Keratinocyte (primary cell): ENCODE results near the gene SERPINE2. TPM values are rescaled to one million over a fixed set of nuclear protein-coding genes. Genes with fewer than 3 reads are reported as not detected.

Experiments used
- DNase-seq: peaks from one replicate; pipeline ENCODE4 v3.0.0-alpha.2; 2011; ENCODE audit warnings: low read depth, missing footprints, low spot score
- FAIRE-seq: peaks from 2 replicates; lab custom pipeline; 2011; peaks lifted over from hg19 to GRCh38; lab: Jason Lieb, UNC
- H2AFZ ChIP-seq: 2 replicates; pipeline ENCODE4 v1.6.0; 2012; ENCODE audit warnings: low read length, control low read depth, inconsistent platforms; ENCODE audit not compliant: control insufficient read depth
- H3K27ac ChIP-seq: 2 replicates; pipeline ENCODE4 v1.5.1; 2011; ENCODE audit warnings: low read length; ENCODE audit not compliant: control insufficient read depth, insufficient read depth
- H3K27me3 ChIP-seq: 3 replicates; pipeline ENCODE4 v1.6.0; 2011; ENCODE audit warnings: low read length; ENCODE audit not compliant: control insufficient read depth, insufficient read depth; ENCODE audit errors: extremely low read depth
- H3K36me3 ChIP-seq, 2 experiments: 2 replicates in 1 of 2; 3 replicates in 1 of 2; pipeline ENCODE4 v1.5.1; 2011; ENCODE audit warnings: low read length in 2 of 2, mild to moderate bottlenecking in 1 of 2; ENCODE audit not compliant: control insufficient read depth in 2 of 2, insufficient read depth in 2 of 2; ENCODE audit errors: extremely low read depth in 1 of 2
- H3K4me1 ChIP-seq: 3 replicates; pipeline ENCODE4 v1.5.1; 2011; ENCODE audit warnings: low read length; ENCODE audit not compliant: control insufficient read depth, insufficient read depth; ENCODE audit errors: extremely low read depth
- H3K4me2 ChIP-seq: 3 replicates; pipeline ENCODE4 v1.6.0; 2011; ENCODE audit warnings: low read depth, low read length; ENCODE audit not compliant: control insufficient read depth, insufficient read depth; ENCODE audit errors: extremely low read depth
- H3K4me3 ChIP-seq, 3 experiments: fragments of 200-600 bp in 1 of 3; sonication (generic) in 1 of 3; 2 replicates in 2 of 3; 3 replicates in 1 of 3; pipeline ENCODE4 v1.5.1; 2011 to 2016; ENCODE audit warnings: low read length in 3 of 3, mild to moderate bottlenecking in 3 of 3, control low read depth in 2 of 3, inconsistent platforms in 1 of 3, low read depth in 1 of 3, mixed read lengths in 1 of 3, mixed run types in 1 of 3, moderate library complexity in 1 of 3; ENCODE audit not compliant: control insufficient read depth in 2 of 3, insufficient read depth in 2 of 3; ENCODE audit errors: extremely low read depth in 1 of 3
- H3K79me2 ChIP-seq: 2 replicates; pipeline ENCODE4 v1.6.0; 2012; ENCODE audit warnings: low read length; ENCODE audit not compliant: control insufficient read depth, insufficient read depth
- H3K9ac ChIP-seq: 3 replicates; pipeline ENCODE4 v1.6.0; 2011; ENCODE audit warnings: low read length; ENCODE audit not compliant: control insufficient read depth, insufficient read depth; ENCODE audit errors: extremely low read depth
- H3K9me1 ChIP-seq: 3 replicates; pipeline ENCODE4 v1.6.0; 2011; ENCODE audit warnings: low read length; ENCODE audit not compliant: control insufficient read depth, insufficient read depth; ENCODE audit errors: extremely low read depth
- H3K9me3 ChIP-seq: 2 replicates; pipeline ENCODE4 v1.5.1; 2012; ENCODE audit warnings: low read depth, low read length; ENCODE audit not compliant: control insufficient read depth
- H4K20me1 ChIP-seq: 3 replicates; pipeline ENCODE4 v1.6.0; 2011; ENCODE audit warnings: low read length; ENCODE audit not compliant: control insufficient read depth, insufficient read depth; ENCODE audit errors: extremely low read depth
- EZH2 ChIP-seq: IDR thresholded peaks from one replicate; pipeline ENCODE4 v1.6.1; 2012; ENCODE audit warnings: inconsistent platforms, mild to moderate bottlenecking, low read length, moderate library complexity
- dilution Hi-C: fragments of 300-500 bp; cut with MboI; formaldehyde crosslinking; loops from one replicate; pipeline ENCODE4 v1.7.0; 2020; ENCODE audit warnings: low sequenced_read_pairs; ENCODE audit not compliant: extremely low pct_ligation_motif_present
- polyA minus RNA-seq, 3 experiments: library from RNA; depleted of rRNA, polyadenylated mRNA; stranded (reverse); fragments of >200 nt; gene quantifications; 1 replicate in 1 of 3; 2 replicates in 1 of 3; 3 replicates in 1 of 3; pipeline ENCODE4 v1.2.3, GENCODE V29; 2011
- polyA plus RNA-seq, 5 experiments: library from polyadenylated mRNA; depleted of rRNA in 3 of 5; stranded (reverse) in 3 of 5; stranded (forward) in 1 of 5; unstranded in 1 of 5; fragments of >200 nt; gene quantifications; 1 replicate in 1 of 5; 2 replicates in 3 of 5; 3 replicates in 1 of 5; pipeline versions ENCODE4 v1.2.1 to v1.2.3, GENCODE V29; 2011 to 2012; ENCODE audit warnings: missing spikeins in 2 of 5, low read depth in 1 of 5, low replicate concordance in 1 of 5
- TF ChIP-seq, protein P1 (sequence below), 3 experiments: IDR thresholded peaks in 1 of 3; conservative IDR thresholded peaks in 1 of 3; optimal IDR thresholded peaks in 1 of 3; 2 replicates in 2 of 3; 3 replicates in 1 of 3; pipeline versions ENCODE3 to v1.5.1; 2011; ENCODE audit warnings: low read length in 3 of 3, mild to moderate bottlenecking in 3 of 3, moderate library complexity in 2 of 3, control low read depth in 1 of 3, inconsistent platforms in 1 of 3; ENCODE audit not compliant: insufficient read depth in 2 of 3; ENCODE audit errors: extremely low read depth in 1 of 3

The SERPINE2 gene
- polyA plus RNA-seq (279 to 1,210 TPM (median 306 TPM) in 3 replicates), polyA minus RNA-seq (244 to 695 TPM (median 331 TPM) in 3 replicates)
- polyA plus RNA-seq (2011; ENCODE audit: low read depth) = 58.0 TPM
- polyA plus RNA-seq (2011; cell fraction: cytosol; rRNA removed) = 606 and 644 TPM in 2 replicates
- polyA plus RNA-seq (2011; cell fraction: nucleus; rRNA removed) = 1,752 and 1,862 TPM in 2 replicates
- 137 and 901 TPM in 2 replicates for polyA plus RNA-seq (2012; ENCODE audit: low replicate concordance)
- polyA minus RNA-seq (2011; cell fraction: cytosol; rRNA and poly(A)+ RNA removed) = 380 TPM
- polyA minus RNA-seq (2011; cell fraction: nucleus; rRNA and poly(A)+ RNA removed) = 558 and 1,225 TPM in 2 replicates

DNA sequence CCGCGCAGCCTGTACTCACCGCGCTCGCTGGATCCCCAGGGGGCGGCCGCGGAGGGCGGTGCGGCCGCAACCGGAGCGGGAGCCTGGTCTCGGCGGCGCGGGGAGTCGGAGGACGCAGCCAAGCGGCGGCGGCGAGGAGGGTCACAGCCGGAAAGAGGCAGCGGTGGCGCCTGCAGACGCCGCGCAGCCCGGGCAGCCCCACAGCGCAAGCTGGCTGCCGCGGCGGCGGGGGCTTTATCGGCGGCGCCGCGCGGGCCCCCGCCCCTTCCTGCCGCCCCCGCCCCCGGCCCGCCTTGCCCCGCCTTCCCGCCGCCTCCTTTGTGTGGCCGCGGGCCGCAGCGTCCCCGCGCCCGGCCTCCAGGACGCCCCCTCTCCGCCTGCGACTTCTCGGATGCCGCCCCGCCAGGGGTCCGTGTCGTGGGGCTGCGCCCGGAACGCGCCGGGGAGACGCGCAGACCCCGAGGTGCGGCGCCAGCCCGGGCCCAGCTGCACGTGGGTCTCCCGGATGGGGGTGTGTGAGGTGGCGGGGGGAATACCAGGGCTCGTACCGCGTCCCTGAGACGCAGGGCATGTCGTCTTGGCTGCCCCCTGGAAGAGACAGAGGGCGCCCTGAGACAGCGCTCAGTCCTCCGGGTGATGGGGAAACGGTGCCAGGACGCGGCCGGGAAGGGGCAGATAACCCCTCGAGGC lies at the start of gene SERPINE2:
Gene SERPINE2 (minus strand): TSS at position 207 of the 690 bp plus-strand sequence. CDS start 37,386 bp downstream, outside the sequence.
- dilution Hi-C loops = no loop called here
- no peak for DNase-seq

DNA sequence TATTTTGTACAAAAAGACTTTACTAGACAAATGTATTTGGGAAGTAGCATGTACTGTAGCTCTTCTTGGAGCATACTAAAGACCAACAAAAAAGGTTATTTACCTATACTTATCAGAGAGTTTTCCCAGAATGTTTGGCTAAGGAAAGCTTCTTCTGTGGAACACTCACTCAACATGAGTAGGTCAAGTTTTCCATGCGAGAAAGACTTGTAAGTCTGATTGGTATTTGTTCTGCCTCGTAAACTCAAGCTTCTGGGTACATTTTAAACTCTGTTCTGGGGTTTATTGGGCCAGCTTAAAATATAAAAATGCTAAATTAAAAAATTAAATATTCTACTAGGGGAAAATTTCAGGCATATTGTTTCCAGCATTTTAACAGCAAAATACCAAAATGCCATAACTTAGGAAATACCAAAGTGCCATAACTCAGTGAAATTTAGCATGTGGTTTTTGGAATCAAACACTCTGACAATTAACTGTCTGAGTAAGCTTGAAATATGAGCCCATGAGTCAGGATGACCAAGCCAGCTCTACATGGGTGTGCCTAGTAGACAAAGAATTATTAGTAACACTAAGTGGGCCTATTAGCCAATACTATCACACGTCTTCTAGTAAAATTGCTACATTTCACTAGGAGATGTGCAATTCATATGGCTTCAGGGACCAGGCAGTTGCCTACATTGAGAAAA lies 47.3 kb upstream of the SERPINE2 start:
- H3K9me3 ChIP-seq = no peaks in the 10 kb centered on the region
- dilution Hi-C loops = no loop called here
- H3K9me1 ChIP-seq = no peaks in the 10 kb centered on the region
- no peaks in the 10 kb centered on the region for H3K79me2 ChIP-seq
- H3K4me2 ChIP-seq = peak overlapping the region; percentile 66
- H3K9ac ChIP-seq = peak overlapping the region; percentile 70
- peak overlapping the region; percentile 96 for H3K27ac ChIP-seq
- peak overlapping the region; percentile 42 for H2AFZ ChIP-seq
- no peaks in the 10 kb centered on the region for H4K20me1 ChIP-seq
- no peak for TF ChIP-seq EZH2
- TF ChIP-seq, protein P1, sequence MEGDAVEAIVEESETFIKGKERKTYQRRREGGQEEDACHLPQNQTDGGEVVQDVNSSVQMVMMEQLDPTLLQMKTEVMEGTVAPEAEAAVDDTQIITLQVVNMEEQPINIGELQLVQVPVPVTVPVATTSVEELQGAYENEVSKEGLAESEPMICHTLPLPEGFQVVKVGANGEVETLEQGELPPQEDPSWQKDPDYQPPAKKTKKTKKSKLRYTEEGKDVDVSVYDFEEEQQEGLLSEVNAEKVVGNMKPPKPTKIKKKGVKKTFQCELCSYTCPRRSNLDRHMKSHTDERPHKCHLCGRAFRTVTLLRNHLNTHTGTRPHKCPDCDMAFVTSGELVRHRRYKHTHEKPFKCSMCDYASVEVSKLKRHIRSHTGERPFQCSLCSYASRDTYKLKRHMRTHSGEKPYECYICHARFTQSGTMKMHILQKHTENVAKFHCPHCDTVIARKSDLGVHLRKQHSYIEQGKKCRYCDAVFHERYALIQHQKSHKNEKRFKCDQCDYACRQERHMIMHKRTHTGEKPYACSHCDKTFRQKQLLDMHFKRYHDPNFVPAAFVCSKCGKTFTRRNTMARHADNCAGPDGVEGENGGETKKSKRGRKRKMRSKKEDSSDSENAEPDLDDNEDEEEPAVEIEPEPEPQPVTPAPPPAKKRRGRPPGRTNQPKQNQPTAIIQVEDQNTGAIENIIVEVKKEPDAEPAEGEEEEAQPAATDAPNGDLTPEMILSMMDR (optimal IDR thresholded peaks at IDR 0.05 in 1 of 3, IDR thresholded peaks at IDR 0.05 in 1 of 3, conservative IDR thresholded peaks at IDR 0.05 in 1 of 3; ENCODE audit: extremely low read depth in 1 of 3, insufficient read depth in 2 of 3, low read length in 3 of 3) = no peak
- H3K27me3 ChIP-seq = no peaks in the 10 kb centered on the region
- FAIRE-seq (peak; percentile 96), DNase-seq (peak; percentile 74)
- H3K36me3 ChIP-seq = no peaks in the 10 kb centered on the region
- peaks cover 27% of the 10 kb centered on the region for H3K4me1 ChIP-seq
- H3K4me3 ChIP-seq = no peak overlapping the region

More for the DNA sequence above, at the start of gene SERPINE2:
- H3K4me3 ChIP-seq = peak within 1 kb of the TSS; percentile 87 to 95 (median 91)
- peak within 1 kb of the TSS; percentile 73 for H2AFZ ChIP-seq
- no peaks in the 10 kb centered on the region for H3K9me3 ChIP-seq
- peaks cover 12 to 15% of the 10 kb centered on the region in 2 experiments for H3K36me3 ChIP-seq
- H3K27me3 ChIP-seq = no peaks in the 10 kb centered on the region
- TF ChIP-seq, protein P1 (optimal IDR thresholded peaks at IDR 0.05 in 1 of 3, IDR thresholded peaks at IDR 0.05 in 1 of 3, conservative IDR thresholded peaks at IDR 0.05 in 1 of 3; ENCODE audit: extremely low read depth in 1 of 3, insufficient read depth in 2 of 3, low read length in 3 of 3) = peak; percentile 21 to 90 (median 51)
- no peak for TF ChIP-seq EZH2
- H3K4me2 ChIP-seq = peak within 1 kb of the TSS; percentile 89
- H4K20me1 ChIP-seq = peaks cover 9% of the 10 kb centered on the region
- peaks cover 31% of the 10 kb centered on the region for H3K4me1 ChIP-seq
- peaks cover 7% of the 10 kb centered on the region for H3K9me1 ChIP-seq
- peaks cover 43% of the 10 kb centered on the region for H3K79me2 ChIP-seq
- FAIRE-seq = no peak
- peak within 1 kb of the TSS; percentile 80 for H3K9ac ChIP-seq
- H3K27ac ChIP-seq = peak within 1 kb of the TSS; percentile 59
